GM18909 (cell line): Measurements from ENCODE around the gene RNF114.

Experiments used
- ATAC-seq: cut with Tn5 transposase; IDR thresholded peaks from one replicate; pipeline ENCODE4 v1.9.1; 2021; ENCODE audit warnings: mild to moderate bottlenecking; ENCODE audit not compliant: unreplicated experiment, poor library complexity

RNF114 gene

DNA sequence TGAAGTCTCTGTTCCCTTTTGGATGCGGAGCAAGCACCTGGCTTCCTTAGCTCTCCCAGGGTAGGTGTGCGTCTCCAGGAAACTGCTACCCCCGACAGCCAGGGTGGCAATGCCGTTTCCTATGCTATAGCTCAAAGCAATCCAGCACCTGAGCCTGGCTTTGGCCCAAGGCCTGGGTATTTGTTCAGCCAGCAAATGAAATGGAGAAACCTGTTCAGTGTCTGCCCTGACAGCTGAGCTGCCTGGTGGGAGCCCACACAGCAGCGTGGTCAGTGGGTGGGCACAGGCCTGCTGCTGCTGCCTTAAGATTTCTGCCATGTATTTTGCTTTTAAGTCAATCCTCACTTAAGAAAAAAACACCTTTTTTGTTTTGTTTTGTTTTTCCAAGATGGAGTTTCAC is 34.6 kb upstream of the RNF114 start:
- ATAC-seq = no peak

DNA sequence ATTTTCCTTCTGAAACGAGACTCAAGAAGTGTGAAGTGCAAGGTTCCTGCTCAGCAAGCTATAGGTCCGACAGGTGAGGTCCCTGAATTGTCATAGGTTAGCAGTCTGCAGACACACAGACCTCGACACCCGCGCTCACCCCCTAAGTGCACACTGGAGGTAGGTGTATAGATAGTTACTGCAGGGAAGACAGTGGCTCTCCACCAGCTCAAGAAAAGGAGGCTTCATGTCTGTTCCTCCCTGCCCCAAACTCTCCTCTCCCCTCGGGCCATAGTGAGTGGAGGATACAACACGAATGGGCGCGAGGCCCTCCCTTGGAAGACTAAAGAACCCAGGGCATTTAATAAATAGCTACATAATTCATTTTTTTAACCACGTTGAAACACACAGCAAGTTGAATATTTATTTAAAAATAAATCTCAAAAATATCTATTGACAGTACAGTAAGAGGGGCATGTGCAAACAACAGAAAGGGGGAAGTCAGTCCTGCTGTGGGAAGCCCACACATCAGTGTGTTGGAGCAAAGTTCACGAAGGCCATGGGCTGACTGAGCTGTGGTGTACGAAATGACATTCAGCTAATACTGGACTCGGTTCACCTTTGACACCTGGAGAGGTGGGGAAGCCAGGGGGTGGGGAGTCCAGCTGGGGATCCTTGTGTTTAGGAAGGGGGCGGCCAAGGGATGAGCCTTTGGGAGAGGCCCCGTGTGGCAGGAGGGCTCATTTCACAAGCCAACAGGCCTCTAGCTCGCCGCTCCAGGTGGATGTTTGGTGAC is 31.6 kb upstream of the RNF114 start:
- ATAC-seq = no peak

DNA sequence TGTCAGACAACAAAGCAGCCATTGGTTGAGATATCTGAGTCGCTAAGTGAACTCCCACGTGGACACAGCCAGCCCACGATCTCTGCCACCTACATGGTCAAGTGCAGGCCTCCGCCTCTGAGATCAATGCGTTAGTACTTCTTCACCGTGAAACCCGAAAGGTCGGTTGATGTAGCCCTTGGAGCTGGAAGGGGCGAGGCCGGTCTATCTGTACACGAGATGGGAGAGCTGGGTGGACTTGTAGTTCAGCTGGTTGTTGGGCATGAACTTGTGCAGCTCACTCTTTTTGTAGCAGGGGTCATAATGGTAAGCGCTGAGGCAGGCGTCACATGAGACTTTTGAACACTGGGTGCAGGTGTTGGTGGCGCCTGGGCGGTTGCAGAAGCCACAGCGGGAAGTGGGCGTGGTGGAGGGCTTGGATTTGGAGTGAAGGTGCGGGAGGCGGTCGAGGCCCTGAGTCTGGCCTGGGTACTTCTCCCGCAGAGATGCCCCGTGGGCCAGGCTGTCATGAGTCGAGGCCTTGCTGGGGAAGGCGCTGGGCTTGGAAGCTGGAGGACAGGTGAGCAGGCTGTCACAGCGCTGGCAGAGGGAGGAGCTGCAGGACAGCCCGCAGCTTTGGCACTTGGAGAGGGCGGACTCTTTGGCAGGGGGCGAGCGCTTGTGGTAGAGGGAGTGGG is 30.6 kb upstream of the RNF114 start:
- no peak for ATAC-seq

DNA sequence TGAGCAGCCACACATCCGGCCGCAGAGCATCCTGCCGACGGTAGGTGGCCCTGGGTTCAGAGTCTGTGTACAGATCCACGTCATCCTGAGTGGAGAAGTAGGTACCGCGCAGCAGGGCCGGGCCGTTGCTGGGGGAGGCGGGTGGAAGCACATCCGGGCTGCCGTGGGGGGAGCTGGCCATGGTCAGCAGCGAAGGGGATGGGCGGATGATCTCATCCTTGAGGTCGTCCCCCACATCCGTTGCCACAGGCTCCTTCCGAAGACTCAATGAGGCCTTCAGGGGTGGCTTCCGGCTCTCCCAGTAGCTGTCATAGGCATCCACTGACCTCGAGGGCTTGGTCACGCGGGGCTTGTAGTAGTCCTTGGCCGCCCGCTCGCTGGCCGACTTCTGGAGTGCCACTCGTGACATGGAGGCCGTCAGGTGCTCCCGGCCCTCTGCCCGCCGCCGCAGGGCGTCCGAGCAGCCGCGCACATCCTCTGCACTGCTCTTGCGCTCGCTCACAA is 30.0 kb upstream of the RNF114 start:
- ATAC-seq = no peak

DNA sequence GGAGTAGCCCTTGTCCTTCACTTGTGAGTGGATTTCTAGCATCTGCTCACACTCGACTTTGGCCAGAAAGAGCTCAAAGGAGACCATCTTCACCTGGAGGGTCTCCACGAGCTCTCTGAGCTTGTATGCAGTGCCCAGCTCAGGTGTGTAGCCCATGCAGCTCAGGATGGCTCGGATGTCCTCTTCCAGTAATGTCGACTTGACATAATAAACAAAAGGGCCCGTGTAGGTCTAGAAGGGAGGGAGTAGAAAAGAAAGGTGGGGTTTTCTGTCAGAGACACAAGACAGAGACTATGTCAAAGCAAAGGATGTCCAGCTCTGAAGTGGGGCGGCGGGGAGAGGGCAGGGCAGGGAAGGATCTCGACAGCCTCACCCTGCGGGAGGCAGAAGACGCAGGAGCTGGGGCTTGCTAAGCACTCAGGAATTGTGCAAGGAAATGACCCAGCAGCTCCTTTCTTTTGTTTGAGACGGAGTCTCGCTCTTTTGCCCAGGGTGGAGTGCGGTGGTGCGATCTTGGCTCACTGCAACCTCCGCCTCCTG is 29.5 kb upstream of the RNF114 start:
- no peak for ATAC-seq

DNA sequence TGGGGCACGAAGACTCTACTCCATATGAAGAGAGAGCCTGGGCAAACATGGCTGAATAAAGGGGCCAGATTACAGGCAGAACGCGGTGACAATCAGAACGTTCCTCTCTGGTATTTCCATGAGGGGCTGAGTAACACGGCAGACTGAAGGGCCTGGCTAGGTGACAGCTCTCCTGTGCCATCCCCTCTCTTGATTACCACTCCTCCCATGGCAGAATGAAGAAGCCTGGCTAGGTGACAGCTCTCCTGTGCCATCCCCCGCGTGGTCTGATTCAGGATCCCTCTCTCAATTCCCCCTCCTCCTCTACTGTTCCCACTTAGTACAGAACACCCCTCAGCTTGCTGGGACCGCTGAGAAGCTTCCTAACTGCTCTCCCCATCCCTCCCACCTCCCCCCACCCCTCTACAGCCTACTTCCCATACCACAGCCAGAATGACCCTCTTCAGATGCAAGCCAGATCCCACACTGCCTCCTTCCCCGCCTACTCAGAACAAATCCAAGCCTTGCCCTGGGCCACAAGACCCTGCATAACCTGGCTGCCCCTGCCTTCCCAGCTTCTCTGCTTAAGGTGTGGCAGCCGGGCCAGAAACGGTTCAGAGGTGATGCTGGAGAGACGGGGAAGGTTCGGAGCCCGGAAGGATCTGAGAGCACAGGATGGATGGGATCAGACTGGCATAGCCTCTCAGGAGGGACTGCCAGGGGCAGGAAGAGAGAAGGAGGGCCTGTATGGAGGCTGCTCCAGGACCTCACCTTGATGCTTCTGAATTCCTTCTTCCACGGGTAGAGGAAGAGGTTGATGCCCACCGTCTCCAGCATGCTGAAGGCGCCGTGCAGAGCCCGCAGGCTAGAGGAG is 28.6 kb upstream of the RNF114 start:
- ATAC-seq = no peak

DNA sequence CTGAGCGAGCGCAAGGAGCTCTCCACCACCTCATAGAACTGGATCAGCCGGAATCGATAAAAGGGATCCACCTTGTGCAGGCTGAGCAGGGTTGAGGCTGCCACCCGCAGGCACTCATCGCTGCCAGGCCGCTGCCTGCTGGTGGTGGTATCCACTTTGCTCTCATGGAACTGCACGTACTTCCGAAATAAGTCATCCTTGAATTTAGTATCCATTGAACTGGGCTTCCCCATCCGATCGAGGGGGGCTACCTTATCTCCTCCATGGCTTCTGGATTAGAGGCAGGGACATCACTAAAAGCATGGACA is 28.0 kb upstream of the RNF114 start:
- no peak for ATAC-seq

DNA sequence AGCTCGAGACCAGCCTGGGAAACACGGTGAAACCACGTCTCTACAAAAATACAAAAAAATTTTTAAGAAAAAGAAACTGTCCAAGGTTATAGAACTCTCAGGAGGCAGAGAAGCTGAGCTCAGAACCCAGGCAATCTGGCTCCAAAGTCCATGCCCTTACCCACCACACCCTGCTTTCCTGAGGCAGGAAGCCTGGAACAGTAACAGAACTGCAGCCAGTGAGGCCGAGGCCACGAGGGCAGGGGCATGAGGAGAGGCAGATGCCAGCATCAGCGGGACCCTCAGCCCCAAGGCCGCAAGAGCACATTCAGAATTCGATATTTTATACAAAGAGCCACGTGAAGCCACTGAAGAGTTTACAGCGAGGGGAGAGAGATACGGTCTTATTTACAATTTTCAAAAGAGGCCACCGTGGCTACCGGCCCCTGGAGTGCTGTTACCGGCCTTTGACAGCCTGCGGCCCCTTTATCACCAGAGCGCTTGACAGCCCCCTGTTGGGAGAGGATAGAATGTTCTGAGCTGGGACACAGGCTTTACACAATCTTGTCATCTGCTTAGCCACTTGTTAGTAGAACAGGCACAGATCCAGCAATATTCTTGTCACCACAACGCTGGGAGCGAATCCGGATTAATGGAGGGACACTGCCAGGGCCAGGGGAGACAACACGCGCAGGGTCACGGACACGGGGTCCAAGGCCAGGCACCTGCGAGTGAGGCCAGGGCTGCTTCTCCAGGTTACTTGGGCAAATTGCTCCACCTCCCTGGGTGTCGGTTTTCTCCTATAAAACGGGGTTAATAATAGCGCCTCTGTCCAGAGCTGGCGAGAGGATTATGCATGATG is 26.5 kb upstream of the RNF114 start:
- ATAC-seq = no peak

DNA sequence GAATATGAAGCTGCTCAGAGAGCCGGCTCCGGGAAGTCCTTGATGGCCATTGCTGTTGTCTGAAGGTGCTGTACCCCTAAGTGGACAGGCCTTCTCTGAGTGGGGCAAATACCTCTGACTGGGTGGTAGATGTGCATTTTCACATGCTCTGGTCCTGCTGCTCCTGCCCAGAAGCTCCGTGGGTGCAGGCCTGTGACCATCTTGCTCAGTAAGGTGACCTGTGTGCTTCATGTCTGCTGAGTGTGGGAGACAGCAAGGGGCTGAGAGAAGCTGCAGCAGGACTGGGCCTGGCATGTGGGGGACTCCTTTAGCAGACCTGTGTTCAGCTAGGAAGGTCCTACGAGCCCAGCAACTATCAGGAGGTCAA is 25.9 kb upstream of the RNF114 start:
- ATAC-seq = no peak

DNA sequence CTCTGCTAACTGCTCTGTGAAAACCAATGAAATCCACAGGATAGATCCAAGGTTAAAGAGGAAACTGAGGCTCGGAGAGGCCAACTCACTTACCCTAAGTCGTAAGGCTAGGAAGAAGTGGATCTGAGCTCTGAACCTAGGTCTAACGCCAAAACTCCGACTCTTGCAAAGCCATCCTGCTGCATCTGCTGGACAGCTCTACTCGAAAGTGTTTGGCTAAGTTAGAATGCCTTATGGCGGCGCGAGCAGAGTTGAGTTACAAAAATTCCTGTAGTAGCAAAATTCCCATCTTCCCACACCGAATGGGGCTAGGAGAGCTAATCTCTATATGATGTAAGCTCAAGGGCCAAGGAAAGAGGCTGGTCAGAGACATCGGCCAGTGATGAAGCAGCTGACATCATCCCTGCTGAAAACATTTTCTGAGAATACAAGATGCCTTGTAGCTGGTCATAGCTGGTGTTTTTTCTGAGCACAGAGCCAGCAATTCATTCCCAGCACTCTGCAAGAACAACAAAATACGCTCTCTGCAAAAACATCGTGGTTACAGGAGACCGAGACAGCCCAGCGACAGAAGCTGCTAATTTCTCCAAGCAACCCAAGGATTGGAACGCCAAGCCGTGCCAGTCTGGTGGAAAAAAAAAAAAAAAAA is 22.7 kb upstream of the RNF114 start:
- ATAC-seq = no peak

DNA sequence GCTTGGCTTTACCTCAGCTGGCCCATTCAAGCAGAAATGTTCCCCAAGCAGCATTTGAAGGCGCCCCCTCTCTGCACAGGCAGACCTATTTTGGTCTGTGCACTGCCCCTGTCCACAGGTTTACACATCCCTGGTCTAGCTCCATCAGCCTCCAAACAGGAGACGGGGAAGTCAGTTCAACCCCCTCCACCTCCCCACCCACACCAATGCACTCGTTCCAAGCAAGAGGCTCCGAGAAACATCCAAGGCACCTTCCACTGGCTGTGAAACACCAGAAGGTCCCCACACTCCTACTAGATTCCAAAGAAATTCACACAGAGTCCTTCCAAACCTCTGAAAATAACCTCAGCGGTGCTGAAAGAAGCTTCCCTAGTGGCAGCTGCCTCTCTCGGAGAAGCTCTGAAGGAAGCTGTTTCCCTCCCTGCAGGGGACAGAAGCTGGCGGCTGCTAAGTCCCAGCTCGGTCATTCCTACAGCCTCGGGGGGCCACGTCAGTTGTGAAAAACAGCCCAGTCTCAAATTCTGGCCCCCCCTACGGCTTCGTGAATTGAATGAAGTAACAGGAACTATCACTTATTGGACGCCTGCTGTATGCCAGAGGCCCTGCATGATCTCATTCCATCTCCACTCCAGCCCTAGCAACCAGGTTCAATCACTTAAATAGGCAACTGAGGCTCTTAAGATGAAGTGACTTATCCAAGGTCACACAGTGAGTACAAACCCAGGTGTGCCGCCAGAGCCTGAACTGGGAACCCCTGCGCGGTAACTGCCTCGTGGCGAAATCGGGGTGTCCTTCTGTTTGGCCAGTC is 21.7 kb upstream of the RNF114 start:
- ATAC-seq = no peak

DNA sequence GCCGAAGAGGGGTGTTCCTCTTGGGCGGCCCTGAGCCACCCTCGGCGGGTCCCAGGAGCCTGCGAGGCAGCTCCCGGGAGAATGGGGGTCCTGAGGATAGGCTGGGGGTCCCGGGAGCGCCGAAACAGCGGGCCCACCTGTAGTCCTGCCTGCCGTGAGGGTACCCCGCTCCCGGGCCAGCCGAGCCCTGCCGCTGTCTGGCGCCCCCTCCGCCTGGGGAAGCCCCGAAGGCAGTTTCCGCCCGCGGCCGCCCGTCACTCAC is 21.1 kb upstream of the RNF114 start:
- ATAC-seq = peak; percentile 7

DNA sequence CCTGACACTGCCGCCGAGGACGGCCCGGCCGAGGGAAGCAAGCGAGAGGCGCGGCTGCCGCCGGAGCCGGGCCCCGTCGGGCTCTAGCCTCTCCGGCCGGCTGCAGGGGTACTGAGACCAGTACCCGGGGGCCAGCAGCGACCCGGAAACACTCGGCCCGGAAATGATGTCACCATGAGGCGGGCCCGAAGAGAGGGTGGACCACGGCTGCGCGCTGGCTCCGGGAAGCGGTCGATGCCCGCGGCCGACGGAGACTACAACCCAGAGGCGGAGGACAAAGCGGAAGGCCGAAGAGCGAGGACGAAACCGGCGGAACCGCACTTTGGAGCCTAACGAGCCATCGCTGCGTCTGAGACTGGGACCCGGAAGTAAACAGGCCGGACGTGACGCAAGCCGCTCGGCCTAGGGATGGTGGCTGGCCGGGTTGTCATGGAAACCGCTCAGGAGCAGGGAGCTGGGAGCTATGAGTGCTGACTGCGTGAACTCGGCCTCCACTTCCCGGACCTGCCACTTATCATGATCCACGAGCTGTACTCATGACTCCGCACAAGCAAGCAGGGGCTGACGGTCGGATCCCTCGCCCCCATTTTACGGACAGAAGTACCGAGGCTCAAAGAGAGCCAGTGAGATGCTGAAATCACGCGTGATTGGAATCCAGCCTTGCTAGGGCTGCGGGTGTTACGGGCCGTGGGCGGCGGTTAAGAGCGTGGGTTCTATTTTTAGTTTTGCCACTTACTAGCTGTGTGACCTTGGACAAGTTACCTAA is 20.6 kb upstream of the RNF114 start, which contains the start of gene SPATA2:
Gene SPATA2 (minus strand): TSS at position 150 of the 766 bp plus-strand sequence. CDS start 7,039 bp downstream, outside the sequence.
- ATAC-seq = peak; percentile 86

DNA sequence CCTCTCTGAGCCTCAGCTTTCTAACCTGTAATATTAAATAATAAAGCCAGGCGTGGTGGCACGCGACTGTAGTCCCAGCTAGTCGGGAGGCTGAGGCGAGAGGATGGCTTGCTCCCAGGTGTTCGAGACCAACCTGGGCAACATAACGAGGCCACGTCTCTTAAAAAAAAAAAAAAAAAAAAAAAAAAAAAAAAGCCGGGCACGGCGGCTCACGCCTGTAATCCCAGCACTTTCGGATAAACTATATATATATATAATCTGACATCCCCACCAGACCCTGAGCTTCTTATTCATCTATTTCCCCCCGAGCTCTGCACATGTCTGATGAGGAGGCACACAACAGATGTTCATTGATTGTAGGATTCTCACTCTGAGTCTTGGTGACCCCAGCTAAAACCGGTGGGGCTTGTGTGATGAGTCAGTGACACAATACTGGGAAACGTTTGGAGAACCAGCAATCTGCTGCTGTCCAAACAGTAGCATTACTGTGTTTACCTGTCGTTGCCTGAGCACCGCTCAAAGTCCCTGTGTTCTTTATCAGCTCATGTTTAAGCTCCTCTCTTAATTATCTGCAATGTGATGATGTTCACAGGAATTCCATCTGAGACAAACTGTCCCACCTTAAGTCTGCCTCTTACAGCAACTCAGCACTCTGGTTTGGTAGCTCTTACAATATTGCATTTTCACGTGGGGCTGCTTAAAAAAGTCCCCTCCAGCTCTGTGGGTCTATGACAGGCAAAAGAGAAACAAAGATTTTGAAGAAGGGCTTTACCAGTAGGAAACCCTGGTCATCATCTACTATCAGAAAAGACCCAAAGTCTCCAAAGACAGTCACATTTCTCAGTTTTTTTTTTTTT is 19.8 kb upstream of the RNF114 start:
- no peak for ATAC-seq

DNA sequence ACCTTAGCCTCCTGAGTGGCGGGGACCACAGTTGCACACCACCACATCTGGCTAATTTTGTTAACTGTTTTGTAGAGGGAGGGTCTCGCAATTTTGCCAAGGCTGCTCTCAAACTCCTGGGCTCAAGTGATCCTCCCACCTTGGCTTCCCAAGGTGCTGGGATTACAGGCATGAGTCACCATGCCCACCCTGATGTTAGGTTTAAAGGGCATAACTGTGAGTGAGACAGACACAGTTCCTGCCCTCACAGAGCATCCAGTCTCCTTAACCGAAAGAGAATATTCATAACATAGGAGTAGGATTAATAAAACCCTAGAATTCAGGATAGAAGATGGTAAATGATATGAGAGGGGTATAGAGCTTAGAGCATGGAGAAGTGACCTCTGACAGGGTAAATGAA is 17.8 kb upstream of the RNF114 start:
- ATAC-seq = no peak

DNA sequence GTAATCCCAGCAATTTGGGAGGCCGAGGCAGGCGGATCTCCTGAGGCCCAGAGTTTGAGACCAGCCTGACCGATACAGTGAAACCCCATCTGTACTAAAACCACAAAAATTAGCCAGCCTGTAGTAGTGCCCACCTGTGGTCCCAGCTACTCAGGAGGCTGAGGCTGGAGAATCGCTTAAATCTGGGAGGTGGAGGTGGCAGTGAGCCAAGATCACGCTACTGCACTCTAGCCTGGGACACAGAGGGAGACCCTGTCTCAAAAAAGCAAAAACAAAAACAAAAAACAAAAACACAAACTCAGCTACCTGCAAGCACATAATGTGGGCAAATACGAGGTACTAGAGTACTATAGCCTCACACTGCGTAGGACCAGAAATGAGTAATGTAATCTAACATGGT is 17.2 kb upstream of the RNF114 start:
- ATAC-seq = no peak

DNA sequence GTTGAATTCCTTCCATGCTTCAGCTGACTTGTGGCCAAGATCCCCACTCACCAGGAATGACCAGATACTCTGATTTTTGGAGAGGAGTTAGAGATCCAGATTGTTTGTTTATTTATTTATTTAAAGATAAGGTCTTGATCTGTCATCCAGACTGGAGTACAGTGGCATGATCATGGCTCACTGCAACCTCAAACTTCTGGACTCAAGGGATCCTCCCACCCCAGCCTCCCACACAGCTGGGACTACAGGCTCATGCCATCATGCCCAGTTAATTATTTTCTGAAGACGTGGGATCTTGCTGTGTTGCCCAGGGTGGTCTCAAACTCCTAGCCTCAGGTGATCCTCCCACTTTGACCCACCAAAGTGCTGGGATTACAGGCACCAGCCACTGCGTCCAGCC is 16.7 kb upstream of the RNF114 start:
- ATAC-seq = no peak
